ENCODE measurements around the gene PPP1R3G. TPM values are rescaled to one million over a fixed set of nuclear protein-coding genes. Genes with fewer than 3 reads are reported as not detected.

Gene PPP1R3G
- total and polyA plus RNA-seq, 3 donors from 2014 or later, result 0.55 to 1.3 (median 0.93) TPM

DNA sequence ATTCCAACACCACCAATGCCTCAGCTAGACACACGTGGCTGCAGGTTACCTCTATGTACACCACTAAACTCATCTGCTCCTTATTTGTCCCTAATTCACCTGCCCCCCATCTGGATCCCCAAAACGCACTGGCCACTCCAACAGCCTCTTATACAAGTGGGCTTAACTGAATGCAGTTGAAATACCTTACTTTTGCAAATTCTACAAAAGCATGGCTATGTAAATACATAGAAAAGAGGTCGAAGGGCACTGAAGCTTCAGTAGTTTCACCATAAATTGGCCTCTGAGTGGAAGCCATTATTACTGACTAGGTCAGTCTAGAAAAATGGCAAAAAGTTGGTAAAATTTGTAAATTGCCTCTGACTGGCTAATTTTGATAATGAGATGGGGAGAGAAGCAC, 11.1 kb upstream of the PPP1R3G start:
- no peak for DNase-seq
- Histone ChIP-seq H3K4me1 (no peaks in the 10 kb centered on the region), H3K36me3 (ENCODE audit: low read depth, missing control alignments) (no peaks in the 10 kb centered on the region), H3K27ac (no peak overlapping the region), H3K9me3 (no peaks in the 10 kb centered on the region), H3K27me3 (no peaks in the 10 kb centered on the region), H3K4me3 (no peak overlapping the region)
- WGBS, 2 donors, result 89 to 90% methylated on average over 3 of the region's 3 CpGs
- TF ChIP-seq POLR2A (IDR thresholded peaks at IDR 0.05) (no peak), CTCF (IDR thresholded peaks at IDR 0.05) (no peak)
- intact Hi-C loops (cut with DNase I; ENCODE audit: low total_unique reads), result no loop called here

DNA sequence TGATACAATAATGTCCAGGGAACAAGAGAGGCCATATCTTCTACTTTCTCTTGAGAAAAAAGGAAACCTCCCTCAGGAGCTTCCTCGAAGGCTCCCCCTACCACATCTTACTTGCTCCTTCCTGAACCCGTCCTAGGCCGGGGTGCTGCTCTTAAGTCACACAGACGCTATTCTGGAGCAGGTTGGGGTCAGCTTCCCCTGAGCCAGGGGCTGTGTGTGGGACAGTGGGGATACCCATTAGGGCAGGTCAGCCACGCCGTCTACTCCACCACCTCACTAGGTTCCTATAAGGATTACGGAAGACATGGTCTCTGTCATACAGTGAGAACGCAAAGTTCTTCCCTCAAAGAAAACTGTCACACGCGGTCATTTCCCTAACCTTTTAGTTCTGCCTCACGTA, 8.2 kb upstream of the PPP1R3G start:
- TF ChIP-seq POLR2A (IDR thresholded peaks at IDR 0.05) (no peak), CTCF (IDR thresholded peaks at IDR 0.05) (no peak)
- intact Hi-C loops (cut with DNase I; ENCODE audit: low total_unique reads), result no loop called here
- no peak for DNase-seq
- Histone ChIP-seq H3K27me3 (no peaks in the 10 kb centered on the region), H3K4me3 (no peak overlapping the region), H3K9me3 (no peaks in the 10 kb centered on the region), H3K27ac (no peak overlapping the region), H3K4me1 (no peaks in the 10 kb centered on the region), H3K36me3 (ENCODE audit: low read depth, missing control alignments) (no peaks in the 10 kb centered on the region)
- 90 to 97% methylated on average over 11 of the region's 11 CpGs for WGBS, 2 donors

DNA sequence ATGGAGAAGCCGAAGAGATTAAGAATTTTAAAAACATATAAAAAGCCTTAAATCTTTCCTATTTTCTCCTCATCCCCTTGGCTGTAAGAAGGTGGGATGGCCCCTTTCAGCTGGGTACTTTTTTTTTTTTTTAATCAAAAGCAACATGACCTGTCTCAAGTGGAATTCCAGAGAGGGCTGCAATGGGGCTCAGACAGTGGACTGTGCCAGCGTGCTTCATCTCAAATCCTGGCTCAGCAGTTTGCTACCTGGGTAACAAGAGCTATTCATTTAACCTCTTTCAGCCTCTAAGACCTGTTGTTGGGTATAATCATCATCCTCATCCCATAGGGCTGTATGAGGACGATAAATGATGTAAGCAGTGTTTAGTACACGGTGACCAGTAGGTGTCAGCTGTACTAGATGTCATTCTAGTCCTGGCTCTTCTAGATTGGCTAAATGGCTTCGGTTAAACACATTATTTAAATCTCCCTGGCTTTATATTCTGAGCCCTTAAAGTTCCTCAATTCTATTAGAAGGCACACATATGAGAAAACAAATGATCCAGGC, 6.9 kb upstream of the PPP1R3G start:
- Histone ChIP-seq H3K4me3 (no peak overlapping the region), H3K36me3 (ENCODE audit: low read depth, missing control alignments) (no peaks in the 10 kb centered on the region), H3K4me1 (no peaks in the 10 kb centered on the region), H3K27ac (no peak overlapping the region), H3K9me3 (no peaks in the 10 kb centered on the region), H3K27me3 (no peaks in the 10 kb centered on the region)
- DNase-seq, result no peak
- WGBS, 2 donors, result 81 to 84% methylated on average over 5 of the region's 5 CpGs
- intact Hi-C loops (cut with DNase I; ENCODE audit: low total_unique reads), result no loop called here
- TF ChIP-seq CTCF (IDR thresholded peaks at IDR 0.05) (no peak), POLR2A (IDR thresholded peaks at IDR 0.05) (no peak)

DNA sequence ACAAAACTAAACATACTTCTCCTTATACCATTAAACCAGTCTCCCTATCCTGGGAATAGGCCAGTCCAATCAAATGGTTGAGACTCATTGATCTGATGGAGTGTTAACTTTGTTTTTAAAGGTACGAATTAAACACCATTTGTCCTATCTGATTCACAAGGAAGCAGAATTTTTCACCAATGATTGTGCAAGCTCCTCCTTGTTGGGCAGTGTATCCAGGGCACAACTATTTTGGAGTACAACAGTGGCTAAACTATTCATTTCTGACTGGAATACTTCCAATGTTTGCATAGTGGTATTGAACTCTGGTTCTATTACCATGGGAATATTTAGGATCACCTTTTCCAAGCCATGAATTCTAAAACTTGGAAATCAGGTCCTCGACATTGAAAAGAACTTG, 5.4 kb upstream of the PPP1R3G start:
- Histone ChIP-seq H3K4me1 (no peaks in the 10 kb centered on the region), H3K36me3 (ENCODE audit: low read depth, missing control alignments) (no peaks in the 10 kb centered on the region), H3K27me3 (no peaks in the 10 kb centered on the region), H3K4me3 (no peak overlapping the region), H3K9me3 (no peaks in the 10 kb centered on the region), H3K27ac (no peak overlapping the region)
- DNase-seq, result no peak
- 86 to 95% methylated on average over 2 of the region's 2 CpGs for WGBS, 2 donors
- TF ChIP-seq CTCF (IDR thresholded peaks at IDR 0.05) (no peak), POLR2A (IDR thresholded peaks at IDR 0.05) (no peak)
- intact Hi-C loops (cut with DNase I; ENCODE audit: low total_unique reads), result no loop called here

GRCh38 chr6:5080574-5080973, 4.6 kb upstream of the PPP1R3G start:
- intact Hi-C loops (cut with DNase I; ENCODE audit: low total_unique reads), result no loop called here
- Histone ChIP-seq H3K36me3 (ENCODE audit: low read depth, missing control alignments) (no peaks in the 10 kb centered on the region), H3K9me3 (no peaks in the 10 kb centered on the region), H3K4me1 (no peaks in the 10 kb centered on the region), H3K27me3 (no peaks in the 10 kb centered on the region), H3K27ac (no peak overlapping the region), H3K4me3 (no peak overlapping the region)
- no peak for DNase-seq
- 61 to 63% methylated on average over 3 of the region's 3 CpGs for WGBS, 2 donors
- TF ChIP-seq POLR2A (IDR thresholded peaks at IDR 0.05) (no peak), CTCF (IDR thresholded peaks at IDR 0.05) (no peak)

All from testis (tissue), 3 donors.